ENCODE data around the gene CCNL2.

The CCNL2 gene

GRCh38 chr1:1374929-1375662 lies 24.0 kb downstream of the CCNL2 start, which contains the start of gene AURKAIP1:
AURKAIP1 (minus strand) TSS chr1:1375207; CDS start chr1:1374756, 451 bp downstream.
- peak; percentile 99 for DNase-seq (ENCODE audit: low spot score)
- TF ChIP-seq CTCF (IDR thresholded peaks at IDR 0.05; ENCODE audit: extremely low read depth, missing control alignments), result peak; percentile 52

DNA sequence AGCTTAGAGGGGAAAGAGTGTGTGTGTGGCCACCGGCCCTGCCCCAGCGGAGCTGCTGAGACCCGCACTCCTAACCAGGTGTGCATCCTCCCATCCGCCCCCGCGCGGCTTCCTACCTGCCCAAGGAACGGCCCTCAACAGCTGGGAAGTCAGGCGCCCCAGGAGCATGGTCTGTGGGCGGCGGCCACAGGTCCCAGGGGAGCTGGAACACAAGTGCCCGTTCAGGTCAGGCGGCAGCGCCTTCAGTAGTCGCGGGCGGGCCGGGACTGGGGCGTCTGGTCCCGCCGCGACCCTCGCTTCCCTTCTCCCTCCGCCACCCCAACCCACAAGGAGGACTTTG lies 24.6 kb downstream of the CCNL2 start:
- DNase-seq (ENCODE audit: low spot score), result no peak
- TF ChIP-seq CTCF (IDR thresholded peaks at IDR 0.05; ENCODE audit: extremely low read depth, missing control alignments), result no peak

DNA sequence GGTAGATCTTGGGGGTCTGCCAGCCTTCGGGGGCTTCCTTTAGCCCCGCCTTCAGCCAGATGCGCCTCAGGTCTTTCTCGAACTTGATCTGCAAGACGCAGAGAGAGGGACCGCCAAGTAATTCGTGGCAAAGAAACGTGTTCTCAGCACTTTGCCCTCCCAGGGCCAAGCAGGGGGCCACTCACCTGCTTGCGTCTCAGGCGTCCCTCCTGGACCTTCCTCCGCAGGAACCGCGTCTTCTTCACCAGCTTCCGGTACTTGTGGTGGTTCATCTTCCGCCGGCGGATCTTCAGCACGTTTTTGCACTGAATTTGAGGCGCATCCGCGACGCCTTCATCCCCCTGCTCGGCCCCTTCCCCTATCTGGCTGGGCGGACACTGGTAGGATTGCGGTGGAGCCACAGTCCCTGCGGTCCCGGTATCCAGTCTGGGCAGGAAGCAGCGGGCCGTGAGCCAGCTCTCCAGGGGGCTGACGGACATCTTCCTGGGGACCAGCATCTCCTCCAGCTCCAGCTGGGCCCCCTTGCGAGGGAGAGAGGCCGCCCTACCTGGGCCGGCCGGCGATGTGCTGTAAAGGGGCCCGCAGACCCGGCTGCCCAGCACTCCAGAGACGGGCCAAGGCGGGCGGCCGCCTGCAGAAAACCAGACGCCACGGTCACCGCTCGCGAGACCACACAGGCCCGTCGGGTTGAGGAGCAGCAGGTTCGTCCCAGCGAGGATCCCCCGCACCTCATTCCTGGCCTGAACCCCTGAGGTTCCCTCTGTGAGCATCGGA lies 25.1 kb downstream of the CCNL2 start:
- TF ChIP-seq CTCF (IDR thresholded peaks at IDR 0.05; ENCODE audit: extremely low read depth, missing control alignments), result no peak
- no peak for DNase-seq (ENCODE audit: low spot score)

DNA sequence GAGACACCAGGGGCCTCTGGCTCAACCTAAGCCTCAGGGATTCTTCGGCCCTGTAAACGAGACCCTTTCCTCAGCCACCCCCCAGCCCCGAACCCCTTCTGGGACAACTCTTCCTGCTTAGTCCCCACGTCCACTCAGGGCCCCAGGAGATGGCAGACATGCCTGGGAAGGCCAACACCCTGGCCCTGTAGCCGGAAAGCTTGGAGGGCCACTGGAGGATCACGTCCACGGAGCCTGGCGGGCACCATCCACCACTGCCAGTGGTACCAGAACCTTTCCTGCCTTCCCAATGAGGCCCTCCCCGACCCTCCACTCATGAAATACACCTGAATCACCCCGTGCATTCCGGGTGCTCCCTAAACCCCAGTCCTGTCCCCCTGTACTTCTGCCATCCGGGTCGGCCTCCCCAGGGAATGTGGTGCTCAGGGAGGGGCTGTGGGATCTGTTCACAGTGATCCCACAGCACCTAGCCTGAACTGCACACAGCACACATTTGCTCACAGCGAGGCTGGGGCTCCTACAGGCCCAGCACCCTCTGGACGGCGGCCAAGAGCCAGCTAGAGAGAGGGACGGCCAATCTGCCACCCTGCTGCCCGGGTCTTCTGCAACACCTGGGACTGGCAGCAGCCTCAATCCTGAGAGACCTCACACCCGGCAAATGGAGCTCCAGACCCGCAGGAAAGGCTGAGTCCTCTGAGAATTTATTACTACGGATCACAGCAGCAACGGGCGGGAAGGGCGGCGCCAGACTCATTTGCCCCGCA lies 25.9 kb downstream of the CCNL2 start:
- no peak for DNase-seq (ENCODE audit: low spot score)
- TF ChIP-seq CTCF (IDR thresholded peaks at IDR 0.05; ENCODE audit: extremely low read depth, missing control alignments), result no peak

GRCh38 chr1:1371746-1372711 lies 27.1 kb downstream of the CCNL2 start:
- peak; percentile 89 for DNase-seq (ENCODE audit: low spot score)

GRCh38 chr1:1371364-1371745 lies 27.8 kb downstream of the CCNL2 start:
- DNase-seq (ENCODE audit: low spot score), result no peak
- TF ChIP-seq CTCF (IDR thresholded peaks at IDR 0.05; ENCODE audit: extremely low read depth, missing control alignments), result no peak

More at GRCh38 chr1:1371746-1372711, 27.1 kb downstream of the CCNL2 start:
- peak; percentile 84 for TF ChIP-seq CTCF (IDR thresholded peaks at IDR 0.05; ENCODE audit: extremely low read depth, missing control alignments)

Data from GM20000 (cell line).